ENCODE data around the gene TOMM40. TPM values are rescaled to one million over a fixed set of nuclear protein-coding genes. Genes with fewer than 3 reads are reported as not detected.

Gene TOMM40
- total and polyA plus RNA-seq, 2 of the 13 experiments (the other 11 are each of a cell fraction or from before 2014, with no cell fraction given): 72.0 to 110 TPM

- TF ChIP-seq, protein P1, sequence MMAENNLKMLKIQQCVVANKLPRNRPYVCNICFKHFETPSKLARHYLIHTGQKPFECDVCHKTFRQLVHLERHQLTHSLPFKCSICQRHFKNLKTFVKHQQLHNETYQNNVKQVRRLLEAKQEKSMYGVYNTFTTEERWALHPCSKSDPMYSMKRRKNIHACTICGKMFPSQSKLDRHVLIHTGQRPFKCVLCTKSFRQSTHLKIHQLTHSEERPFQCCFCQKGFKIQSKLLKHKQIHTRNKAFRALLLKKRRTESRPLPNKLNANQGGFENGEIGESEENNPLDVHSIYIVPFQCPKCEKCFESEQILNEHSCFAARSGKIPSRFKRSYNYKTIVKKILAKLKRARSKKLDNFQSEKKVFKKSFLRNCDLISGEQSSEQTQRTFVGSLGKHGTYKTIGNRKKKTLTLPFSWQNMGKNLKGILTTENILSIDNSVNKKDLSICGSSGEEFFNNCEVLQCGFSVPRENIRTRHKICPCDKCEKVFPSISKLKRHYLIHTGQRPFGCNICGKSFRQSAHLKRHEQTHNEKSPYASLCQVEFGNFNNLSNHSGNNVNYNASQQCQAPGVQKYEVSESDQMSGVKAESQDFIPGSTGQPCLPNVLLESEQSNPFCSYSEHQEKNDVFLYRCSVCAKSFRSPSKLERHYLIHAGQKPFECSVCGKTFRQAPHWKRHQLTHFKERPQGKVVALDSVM (CRISPR knock-in tag; IDR thresholded peaks at IDR 0.05): no peak
- TF ChIP-seq ZNF44 (CRISPR knock-in tag; IDR thresholded peaks at IDR 0.05) (no peak), ZNF547 (CRISPR knock-in tag; IDR thresholded peaks at IDR 0.05) (no peak), FLYWCH1 (CRISPR knock-in tag; IDR thresholded peaks at IDR 0.05) (no peak), HNF4A (CRISPR knock-in tag; IDR thresholded peaks at IDR 0.05) (peak; percentile 67), MED1 (CRISPR knock-in tag; IDR thresholded peaks at IDR 0.05) (0 out of 2 replicates have a peak, but pooled peaks have one; percentile 14), ONECUT2 (CRISPR knock-in tag; IDR thresholded peaks at IDR 0.05) (peak; percentile 84), PAXIP1 (CRISPR knock-in tag; conservative IDR thresholded peaks at IDR 0.05) (peak; percentile 73), ZFX (CRISPR knock-in tag; IDR thresholded peaks at IDR 0.05; ENCODE audit: low read depth) (peak; percentile 30; the same call in 1 of the 2 replicates), RXRB (CRISPR knock-in tag; IDR thresholded peaks at IDR 0.05; ENCODE audit: borderline replicate concordance) (peak; percentile 27; the same call in 1 of the 2 replicates), GATAD2A (CRISPR knock-in tag; IDR thresholded peaks at IDR 0.05) (peak; percentile 85), MTA1 (CRISPR knock-in tag; IDR thresholded peaks at IDR 0.05; ENCODE audit: borderline replicate concordance) (0 out of 2 replicates have a peak, but pooled peaks have one; percentile 24), POLR2AphosphoS2 (IDR thresholded peaks at IDR 0.05; ENCODE audit: low read depth, low read length) (no peak), SOX13 (IDR thresholded peaks at IDR 0.05) (no peak), SOX13 (CRISPR knock-in tag; conservative IDR thresholded peaks at IDR 0.05 in 1 of 2, IDR thresholded peaks at IDR 0.05 in 1 of 2) (peak in 1 of 2 experiments; percentile 34; a peak in 1 of 4 replicates), GTF2F1 (IDR thresholded peaks at IDR 0.05; ENCODE audit: low read length) (no peak), ZNF768 (CRISPR knock-in tag; IDR thresholded peaks at IDR 0.05) (no peak), GPN1 (CRISPR knock-in tag; IDR thresholded peaks at IDR 0.05; ENCODE audit: borderline replicate concordance) (no peak)
- TF ChIP-seq, protein P2, sequence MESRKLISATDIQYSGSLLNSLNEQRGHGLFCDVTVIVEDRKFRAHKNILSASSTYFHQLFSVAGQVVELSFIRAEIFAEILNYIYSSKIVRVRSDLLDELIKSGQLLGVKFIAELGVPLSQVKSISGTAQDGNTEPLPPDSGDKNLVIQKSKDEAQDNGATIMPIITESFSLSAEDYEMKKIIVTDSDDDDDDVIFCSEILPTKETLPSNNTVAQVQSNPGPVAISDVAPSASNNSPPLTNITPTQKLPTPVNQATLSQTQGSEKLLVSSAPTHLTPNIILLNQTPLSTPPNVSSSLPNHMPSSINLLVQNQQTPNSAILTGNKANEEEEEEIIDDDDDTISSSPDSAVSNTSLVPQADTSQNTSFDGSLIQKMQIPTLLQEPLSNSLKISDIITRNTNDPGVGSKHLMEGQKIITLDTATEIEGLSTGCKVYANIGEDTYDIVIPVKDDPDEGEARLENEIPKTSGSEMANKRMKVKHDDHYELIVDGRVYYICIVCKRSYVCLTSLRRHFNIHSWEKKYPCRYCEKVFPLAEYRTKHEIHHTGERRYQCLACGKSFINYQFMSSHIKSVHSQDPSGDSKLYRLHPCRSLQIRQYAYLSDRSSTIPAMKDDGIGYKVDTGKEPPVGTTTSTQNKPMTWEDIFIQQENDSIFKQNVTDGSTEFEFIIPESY (CRISPR knock-in tag; IDR thresholded peaks at IDR 0.05): peak; percentile 93
- TF ChIP-seq, protein P3, sequence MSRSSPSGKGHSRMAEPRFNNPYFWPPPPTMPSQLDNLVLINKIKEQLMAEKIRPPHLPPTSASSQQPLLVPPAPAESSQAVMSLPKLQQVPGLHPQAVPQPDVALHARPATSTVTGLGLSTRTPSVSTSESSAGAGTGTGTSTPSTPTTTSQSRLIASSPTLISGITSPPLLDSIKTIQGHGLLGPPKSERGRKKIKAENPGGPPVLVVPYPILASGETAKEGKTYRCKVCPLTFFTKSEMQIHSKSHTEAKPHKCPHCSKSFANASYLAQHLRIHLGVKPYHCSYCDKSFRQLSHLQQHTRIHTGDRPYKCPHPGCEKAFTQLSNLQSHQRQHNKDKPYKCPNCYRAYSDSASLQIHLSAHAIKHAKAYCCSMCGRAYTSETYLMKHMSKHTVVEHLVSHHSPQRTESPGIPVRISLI (CRISPR knock-in tag; IDR thresholded peaks at IDR 0.05; ENCODE audit: borderline replicate concordance): peak; percentile 28; the same call in 1 of the 2 replicates
- TF ChIP-seq, protein P4, sequence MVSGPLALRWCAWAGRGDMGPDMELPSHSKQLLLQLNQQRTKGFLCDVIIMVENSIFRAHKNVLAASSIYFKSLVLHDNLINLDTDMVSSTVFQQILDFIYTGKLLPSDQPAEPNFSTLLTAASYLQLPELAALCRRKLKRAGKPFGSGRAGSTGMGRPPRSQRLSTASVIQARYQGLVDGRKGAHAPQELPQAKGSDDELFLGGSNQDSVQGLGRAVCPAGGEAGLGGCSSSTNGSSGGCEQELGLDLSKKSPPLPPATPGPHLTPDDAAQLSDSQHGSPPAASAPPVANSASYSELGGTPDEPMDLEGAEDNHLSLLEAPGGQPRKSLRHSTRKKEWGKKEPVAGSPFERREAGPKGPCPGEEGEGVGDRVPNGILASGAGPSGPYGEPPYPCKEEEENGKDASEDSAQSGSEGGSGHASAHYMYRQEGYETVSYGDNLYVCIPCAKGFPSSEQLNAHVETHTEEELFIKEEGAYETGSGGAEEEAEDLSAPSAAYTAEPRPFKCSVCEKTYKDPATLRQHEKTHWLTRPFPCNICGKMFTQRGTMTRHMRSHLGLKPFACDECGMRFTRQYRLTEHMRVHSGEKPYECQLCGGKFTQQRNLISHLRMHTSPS (CRISPR knock-in tag; IDR thresholded peaks at IDR 0.05; ENCODE audit: low read depth): peak; percentile 94
Measured at GRCh38 chr19:44930088-44930487, 39.0 kb downstream of the TOMM40 start (continued).

Measured in HepG2 (cell line).